HFFc6 (cell line): Measurements from ENCODE around the gene DCP1B. TPM values are rescaled to one million over a fixed set of nuclear protein-coding genes. Genes with fewer than 3 reads are reported as not detected.

Experiments
- DNase-seq: peaks from one replicate; pipeline ENCODE4 v3.0.0-alpha.2; 2018
- H3K27ac Mint-ChIP-seq: 2 replicates; pipeline ENCODE4 v1.8.0; 2020; ENCODE audit warnings: mild to moderate bottlenecking, mixed read lengths
- H3K27me3 Mint-ChIP-seq: 2 replicates; pipeline ENCODE4 v1.8.0; 2021; ENCODE audit warnings: mild to moderate bottlenecking, moderate library complexity, mixed read lengths; ENCODE audit not compliant: insufficient read depth
- H3K36me3 Mint-ChIP-seq: 2 replicates; pipeline ENCODE4 v1.8.0; 2021; ENCODE audit warnings: low read depth, mixed read lengths
- H3K4me1 Mint-ChIP-seq: 2 replicates; pipeline ENCODE4 v1.8.0; 2020; ENCODE audit warnings: low read depth, mixed read lengths
- H3K4me3 Mint-ChIP-seq: 2 replicates; pipeline ENCODE4 v1.8.0; 2020; ENCODE audit warnings: mild to moderate bottlenecking, moderate library complexity, mixed read lengths
- H3K9me3 Mint-ChIP-seq: 2 replicates; pipeline ENCODE4 v1.8.0; 2020; ENCODE audit warnings: mild to moderate bottlenecking, mixed read lengths
- total RNA-seq, 6 experiments: library from RNA; stranded (reverse); fragmentation: NEBNext Ultra II Directional; extraction: Animal tissue kit (Norgen Biotek cat#: 25700); gene quantifications; 2 replicates in 1 of 6; 3 replicates in 5 of 6; pipeline ENCODE4 v1.2.3, GENCODE V29; 2021
- TF ChIP-seq, protein P1 (sequence below): fragments of 200-600 bp; sonication (generic); IDR thresholded peaks from 2 replicates; pipeline ENCODE4 v1.5.0; 2021; ENCODE audit warnings: antibody characterized with exemption, mild to moderate bottlenecking

Gene DCP1B
- total RNA-seq, 6 experiments from 2014 or later, result 12.6 to 16.4 (median 14.5) TPM

DNA sequence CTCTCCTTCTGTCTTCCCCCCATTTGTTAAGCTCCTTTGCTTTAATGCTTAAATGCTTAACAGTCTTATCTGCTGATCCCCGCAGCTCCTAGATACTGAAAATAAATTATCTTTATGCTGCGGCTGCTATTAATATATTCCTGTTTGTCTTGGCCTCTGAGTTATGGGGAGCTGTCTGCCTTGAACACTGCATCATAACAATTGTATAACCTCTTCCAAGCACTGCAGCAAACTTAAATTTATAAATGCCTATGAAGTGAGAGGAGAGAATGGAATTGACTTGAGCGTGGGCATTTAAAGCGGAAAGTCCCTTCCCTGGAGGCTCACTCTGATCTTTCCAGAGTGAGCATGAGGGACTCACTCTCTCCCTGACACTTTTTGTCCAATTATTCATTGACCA, 23.1 kb upstream of the DCP1B start:
- no peaks in the 10 kb centered on the region for H3K36me3 Mint-ChIP-seq
- TF ChIP-seq, protein P1, sequence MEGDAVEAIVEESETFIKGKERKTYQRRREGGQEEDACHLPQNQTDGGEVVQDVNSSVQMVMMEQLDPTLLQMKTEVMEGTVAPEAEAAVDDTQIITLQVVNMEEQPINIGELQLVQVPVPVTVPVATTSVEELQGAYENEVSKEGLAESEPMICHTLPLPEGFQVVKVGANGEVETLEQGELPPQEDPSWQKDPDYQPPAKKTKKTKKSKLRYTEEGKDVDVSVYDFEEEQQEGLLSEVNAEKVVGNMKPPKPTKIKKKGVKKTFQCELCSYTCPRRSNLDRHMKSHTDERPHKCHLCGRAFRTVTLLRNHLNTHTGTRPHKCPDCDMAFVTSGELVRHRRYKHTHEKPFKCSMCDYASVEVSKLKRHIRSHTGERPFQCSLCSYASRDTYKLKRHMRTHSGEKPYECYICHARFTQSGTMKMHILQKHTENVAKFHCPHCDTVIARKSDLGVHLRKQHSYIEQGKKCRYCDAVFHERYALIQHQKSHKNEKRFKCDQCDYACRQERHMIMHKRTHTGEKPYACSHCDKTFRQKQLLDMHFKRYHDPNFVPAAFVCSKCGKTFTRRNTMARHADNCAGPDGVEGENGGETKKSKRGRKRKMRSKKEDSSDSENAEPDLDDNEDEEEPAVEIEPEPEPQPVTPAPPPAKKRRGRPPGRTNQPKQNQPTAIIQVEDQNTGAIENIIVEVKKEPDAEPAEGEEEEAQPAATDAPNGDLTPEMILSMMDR, result no peak
- DNase-seq, result no peak
- H3K9me3 Mint-ChIP-seq, result no peaks in the 10 kb centered on the region
- no peaks in the 10 kb centered on the region for H3K4me1 Mint-ChIP-seq
- H3K4me3 Mint-ChIP-seq, result no peak overlapping the region
- H3K27ac Mint-ChIP-seq, result no peak overlapping the region
- peaks cover 35% of the 10 kb centered on the region for H3K27me3 Mint-ChIP-seq

DNA sequence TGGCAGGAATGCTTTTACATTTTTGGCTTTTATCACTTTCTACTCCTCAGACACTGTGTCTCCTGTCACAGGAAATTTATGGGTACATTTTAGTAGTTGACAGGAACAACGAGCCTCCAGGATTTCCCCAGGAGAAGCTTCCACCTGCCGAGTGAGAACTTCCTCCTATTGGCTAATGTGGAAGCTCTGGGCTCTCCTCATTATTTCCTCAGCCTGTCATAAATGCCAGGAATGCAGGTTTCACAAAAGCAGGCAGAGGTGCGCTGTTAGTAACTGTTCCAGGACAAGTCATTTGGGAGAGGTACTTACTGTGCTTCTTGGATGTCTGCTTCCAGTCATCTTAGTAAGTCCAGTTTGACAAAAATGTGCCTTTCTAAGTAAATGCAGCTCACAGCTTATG, 19.1 kb upstream of the DCP1B start:
- H3K4me1 Mint-ChIP-seq, result no peaks in the 10 kb centered on the region; the same call in 1 of the 2 replicates
- no peak for DNase-seq
- H3K9me3 Mint-ChIP-seq, result no peaks in the 10 kb centered on the region
- no peaks in the 10 kb centered on the region for H3K36me3 Mint-ChIP-seq
- TF ChIP-seq, protein P1, result no peak
- H3K4me3 Mint-ChIP-seq, result no peak overlapping the region
- no peak overlapping the region for H3K27ac Mint-ChIP-seq
- peaks cover 41% of the 10 kb centered on the region for H3K27me3 Mint-ChIP-seq

DNA sequence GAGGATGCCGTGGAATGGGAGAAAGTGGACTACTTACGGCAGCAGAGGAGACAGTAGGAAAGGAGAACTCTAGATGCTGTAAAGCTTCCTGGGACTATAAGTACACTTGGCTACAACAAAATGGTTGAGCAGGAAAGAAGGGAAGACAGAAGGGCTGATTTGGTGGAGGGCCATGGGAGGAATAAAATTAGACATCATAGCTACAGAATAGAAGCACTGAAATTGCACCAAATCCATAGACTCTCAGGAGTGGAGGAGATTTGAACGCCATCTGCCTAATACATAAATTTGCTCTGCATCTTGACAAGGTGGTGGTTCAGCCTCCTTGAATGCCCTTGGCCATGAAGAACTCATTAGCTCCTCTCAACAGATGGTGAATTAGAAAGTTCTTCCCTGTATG, 16.3 kb upstream of the DCP1B start:
- no peak overlapping the region for H3K27ac Mint-ChIP-seq
- DNase-seq, result no peak
- no peak overlapping the region for H3K4me3 Mint-ChIP-seq
- TF ChIP-seq, protein P1, result no peak
- H3K27me3 Mint-ChIP-seq, result peaks cover 45% of the 10 kb centered on the region
- H3K36me3 Mint-ChIP-seq, result 0 out of 2 replicates have a peak, but pooled peaks cover 5% of the 10 kb centered on the region
- peaks cover 12% of the 10 kb centered on the region for H3K4me1 Mint-ChIP-seq
- H3K9me3 Mint-ChIP-seq, result no peaks in the 10 kb centered on the region

DNA sequence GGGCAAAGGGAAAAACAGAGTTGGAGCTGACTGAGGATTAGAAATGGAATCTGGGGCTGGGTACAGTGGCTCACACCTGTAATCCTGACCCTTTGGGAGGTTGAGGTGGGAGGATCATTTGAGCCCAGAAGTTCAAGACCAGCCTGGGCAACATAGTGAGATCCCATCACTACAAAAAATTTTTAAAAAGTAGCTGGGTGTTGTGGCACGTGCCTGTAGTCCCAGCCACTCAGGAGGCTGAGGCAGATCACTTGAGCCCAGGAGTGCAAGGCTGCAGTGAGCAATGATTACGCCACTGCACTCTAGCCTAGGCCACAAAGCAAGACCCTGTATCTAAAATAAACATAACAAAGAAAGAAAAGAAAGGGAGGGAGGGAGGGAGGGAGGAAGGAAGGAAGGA, 14.9 kb upstream of the DCP1B start:
- no peak overlapping the region for H3K27ac Mint-ChIP-seq
- no peak for DNase-seq
- H3K4me1 Mint-ChIP-seq, result peaks cover 12% of the 10 kb centered on the region
- peaks cover 36% of the 10 kb centered on the region for H3K27me3 Mint-ChIP-seq
- no peaks in the 10 kb centered on the region for H3K9me3 Mint-ChIP-seq
- TF ChIP-seq, protein P1, result no peak
- 0 out of 2 replicates have a peak, but pooled peaks cover 5% of the 10 kb centered on the region for H3K36me3 Mint-ChIP-seq
- H3K4me3 Mint-ChIP-seq, result no peak overlapping the region

DNA sequence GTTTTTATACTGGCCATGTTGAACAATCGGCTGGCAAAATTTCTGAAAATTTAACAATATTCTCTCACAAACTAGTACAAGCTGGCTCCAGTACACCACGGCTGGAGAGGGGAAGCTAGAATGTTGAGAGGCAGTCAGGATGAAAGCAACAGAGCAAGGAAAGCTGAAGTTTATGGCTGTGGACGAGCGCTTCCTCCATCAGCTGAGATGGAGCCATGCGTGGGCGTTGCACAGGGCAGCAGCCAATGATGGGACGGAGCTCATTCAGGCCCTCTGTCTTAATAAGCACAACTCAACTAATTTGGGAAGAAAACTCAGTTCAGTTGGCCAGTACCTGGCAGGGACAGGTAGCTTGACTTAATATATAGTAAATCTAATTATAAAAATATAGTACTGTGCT, 14.1 kb upstream of the DCP1B start:
- no peak overlapping the region for H3K4me3 Mint-ChIP-seq
- DNase-seq, result no peak
- H3K9me3 Mint-ChIP-seq, result no peaks in the 10 kb centered on the region
- no peak overlapping the region for H3K27ac Mint-ChIP-seq
- H3K27me3 Mint-ChIP-seq, result peaks cover 29% of the 10 kb centered on the region
- peaks cover 12% of the 10 kb centered on the region for H3K4me1 Mint-ChIP-seq
- TF ChIP-seq, protein P1, result no peak
- 0 out of 2 replicates have a peak, but pooled peaks cover 5% of the 10 kb centered on the region for H3K36me3 Mint-ChIP-seq
